ENCODE data around the gene GLIS1.

- TF ChIP-seq CTCF (conservative IDR thresholded peaks at IDR 0.05; ENCODE audit: low read depth, low read length) (no peak), EZH2 (IDR thresholded peaks at IDR 0.05; ENCODE audit: borderline replicate concordance, low read depth, low read length, poor library complexity, severe bottlenecking) (no peak)
Observed at GRCh38 chr1:53506355-53507050, 232.5 kb downstream of the GLIS1 start.

Measured in A673 (cell line).